Vagina (tissue), 2 donors: ENCODE results near the gene ZNF836. TPM values are rescaled to one million over a fixed set of nuclear protein-coding genes. Genes with fewer than 3 reads are reported as not detected.

Source experiments
- DNase-seq, 2 donors: peaks; one replicate each; pipeline ENCODE4 v3.0.0-alpha.2; 2017; ENCODE audit errors: extremely low spot score in 2 of 2
- H3K27ac ChIP-seq: fragments of 200-600 bp; sonication (generic); one replicate; pipeline ENCODE4 v1.5.1; 2019
- H3K27me3 ChIP-seq: fragments of 200-600 bp; sonication (generic); one replicate; pipeline ENCODE4 v1.5.1; 2019
- H3K36me3 ChIP-seq, 2 donors: fragments of 200-600 bp; sonication (generic); one replicate each; pipeline ENCODE4 v1.5.1; 2017 to 2019
- H3K4me1 ChIP-seq: fragments of 200-600 bp; sonication (generic); one replicate; pipeline ENCODE4 v1.5.1; 2019
- H3K4me3 ChIP-seq, 2 donors: fragments of 200-600 bp; sonication (generic); 1 replicate in 1 of 2; 2 replicates in 1 of 2; pipeline ENCODE4 v1.5.1; 2016 to 2019
- H3K9me3 ChIP-seq: fragments of 200-600 bp; sonication (generic); one replicate; pipeline ENCODE4 v1.5.1; 2019
- CTCF ChIP-seq, 3 experiments: fragments of 450-650 bp in 2 of 3; fragments of 200-600 bp in 1 of 3; sonication (generic) in 1 of 3; IDR thresholded peaks; one replicate each; pipeline ENCODE4 v1.5.1; 2017 to 2019; ENCODE audit warnings: antibody characterized with exemption in 3 of 3, mild to moderate bottlenecking in 2 of 3, moderate library complexity in 2 of 3
- POLR2A ChIP-seq, 2 donors: fragments of 450-650 bp; IDR thresholded peaks; one replicate each; pipeline ENCODE4 v1.6.1; 2017; ENCODE audit warnings: antibody characterized with exemption in 2 of 2, mild to moderate bottlenecking in 2 of 2, moderate library complexity in 2 of 2
- POLR2AphosphoS5 ChIP-seq, 2 donors: sonication (generic); formaldehyde crosslinking; IDR thresholded peaks; one replicate each; pipeline ENCODE4 v1.9.0; 2017; ENCODE audit warnings: antibody characterized with exemption in 2 of 2, mild to moderate bottlenecking in 2 of 2, low read depth in 1 of 2; ENCODE audit not compliant: insufficient read depth in 1 of 2
- intact Hi-C: fragments of 100-400 bp; cut with DNase I; formaldehyde crosslinking; loops from one replicate; pipeline ENCODE4 v1.15.1; 2023
- total RNA-seq: library from RNA; depleted of rRNA; stranded (reverse); fragments of >200 nt; gene quantifications from one replicate; pipeline ENCODE4 v1.2.3, GENCODE V29; 2016

The ZNF836 gene
- total RNA-seq, result 3.9 TPM

GRCh38 chr19:52171321-52172169 is at the start of gene ZNF836:
TSS of gene ZNF836 (minus strand) at chr19:52171621. CDS start at chr19:52168072, 3,549 bp downstream.
- no peaks in the 10 kb centered on the region for H3K27me3 ChIP-seq
- no peaks in the 10 kb centered on the region for H3K9me3 ChIP-seq
- intact Hi-C loops, result no loop called here
- peaks cover 19% of the 10 kb centered on the region for H3K4me1 ChIP-seq
- H3K4me3 ChIP-seq, result peak within 1 kb of the TSS; percentile 63 to 87
- peak in 1 of 2 donors; percentile 91 for DNase-seq
- peaks cover 0 to 25% of the 10 kb centered on the region in 2 donors for H3K36me3 ChIP-seq
- no peak for TF ChIP-seq POLR2A (IDR thresholded peaks at IDR 0.05)
- peak in 1 of 2 donors; percentile 83 for TF ChIP-seq POLR2AphosphoS5 (IDR thresholded peaks at IDR 0.05; ENCODE audit: insufficient read depth in 1 of 2, low read depth in 1 of 2)
- peak within 1 kb of the TSS; percentile 94 for H3K27ac ChIP-seq

- Histone ChIP-seq H3K4me3 (no peak overlapping the region), H3K9me3 (no peaks in the 10 kb centered on the region), H3K36me3 (peaks cover 7 to 97% of the 10 kb centered on the region in 2 donors), H3K27me3 (no peaks in the 10 kb centered on the region), H3K27ac (no peak overlapping the region), H3K4me1 (no peaks in the 10 kb centered on the region)
- peak in 1 of 2 donors; percentile 54 for DNase-seq
- intact Hi-C loops, result no loop called here
- TF ChIP-seq CTCF (IDR thresholded peaks at IDR 0.05) (no peak), POLR2A (IDR thresholded peaks at IDR 0.05) (no peak), POLR2AphosphoS5 (IDR thresholded peaks at IDR 0.05; ENCODE audit: insufficient read depth in 1 of 2, low read depth in 1 of 2) (no peak)
Measured at GRCh38 chr19:52221031-52221430, 49.6 kb upstream of the ZNF836 start.

DNA sequence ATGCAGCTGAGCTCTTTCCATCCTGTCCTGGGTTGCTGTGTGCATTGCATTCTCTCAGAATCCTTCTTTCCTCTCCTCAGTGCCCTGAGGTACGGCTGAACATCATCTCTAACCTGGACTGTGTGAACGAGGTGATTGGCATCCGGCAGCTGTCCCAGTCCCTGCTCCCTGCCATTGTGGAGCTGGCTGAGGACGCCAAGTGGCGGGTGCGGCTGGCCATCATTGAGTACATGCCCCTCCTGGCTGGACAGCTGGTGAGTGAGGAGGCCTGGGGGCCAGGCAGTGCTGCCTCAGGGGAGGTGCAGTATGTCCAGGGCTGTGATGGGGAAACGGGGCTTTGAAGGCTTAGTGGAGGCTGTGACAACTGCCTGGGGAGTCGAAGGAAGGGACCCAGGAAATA is 48.2 kb upstream of the ZNF836 start:
- intact Hi-C loops, result no loop called here
- Histone ChIP-seq H3K27ac (no peak overlapping the region), H3K9me3 (no peaks in the 10 kb centered on the region), H3K4me1 (no peaks in the 10 kb centered on the region), H3K4me3 (no peak overlapping the region), H3K36me3 (peaks cover 16 to 99% of the 10 kb centered on the region in 2 donors), H3K27me3 (no peaks in the 10 kb centered on the region)
- TF ChIP-seq CTCF (IDR thresholded peaks at IDR 0.05), result no peak
- no peak for TF ChIP-seq POLR2AphosphoS5 (IDR thresholded peaks at IDR 0.05; ENCODE audit: insufficient read depth in 1 of 2, low read depth in 1 of 2)
- TF ChIP-seq POLR2A (IDR thresholded peaks at IDR 0.05), result no peak
- DNase-seq, result no peak

DNA sequence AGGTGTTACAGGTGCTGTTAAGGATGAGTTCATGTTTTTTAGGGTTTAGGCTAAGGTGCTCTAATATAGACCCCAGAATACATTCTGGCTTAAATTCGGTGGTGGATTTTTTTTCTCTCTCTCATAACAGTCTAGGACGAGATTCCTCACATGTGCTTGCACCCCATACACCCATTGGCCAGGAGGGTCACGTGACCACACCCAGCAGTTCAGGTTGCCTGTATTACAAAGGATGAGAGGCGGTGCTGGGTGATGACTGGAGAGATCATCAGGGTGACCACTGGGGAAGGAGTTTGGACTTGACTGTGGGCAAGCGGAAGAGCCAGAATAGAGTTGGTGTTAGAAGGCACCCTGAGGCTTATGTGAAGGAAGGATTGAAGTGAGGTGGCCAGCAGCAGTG is 46.2 kb upstream of the ZNF836 start:
- no peak for DNase-seq
- Histone ChIP-seq H3K4me3 (no peak overlapping the region), H3K36me3 (peaks cover 22 to 99% of the 10 kb centered on the region in 2 donors), H3K27ac (no peak overlapping the region), H3K4me1 (no peaks in the 10 kb centered on the region), H3K9me3 (no peaks in the 10 kb centered on the region), H3K27me3 (no peaks in the 10 kb centered on the region)
- TF ChIP-seq POLR2AphosphoS5 (IDR thresholded peaks at IDR 0.05; ENCODE audit: insufficient read depth in 1 of 2, low read depth in 1 of 2), result no peak
- no peak for TF ChIP-seq CTCF (IDR thresholded peaks at IDR 0.05)
- no peak for TF ChIP-seq POLR2A (IDR thresholded peaks at IDR 0.05)
- intact Hi-C loops, result no loop called here

- Histone ChIP-seq H3K4me1 (no peaks in the 10 kb centered on the region), H3K27ac (no peak overlapping the region), H3K9me3 (no peaks in the 10 kb centered on the region), H3K4me3 (no peak overlapping the region), H3K36me3 (peaks cover 22 to 99% of the 10 kb centered on the region in 2 donors), H3K27me3 (no peaks in the 10 kb centered on the region)
- no peak for TF ChIP-seq POLR2A (IDR thresholded peaks at IDR 0.05)
- DNase-seq, result no peak
- intact Hi-C loops, result no loop called here
Measured at GRCh38 chr19:52216401-52216800, 45.0 kb upstream of the ZNF836 start.

- TF ChIP-seq POLR2A (IDR thresholded peaks at IDR 0.05) (no peak), CTCF (IDR thresholded peaks at IDR 0.05) (no peak), POLR2AphosphoS5 (IDR thresholded peaks at IDR 0.05; ENCODE audit: insufficient read depth in 1 of 2, low read depth in 1 of 2) (no peak)
- Histone ChIP-seq H3K9me3 (no peaks in the 10 kb centered on the region), H3K4me3 (no peak overlapping the region), H3K27ac (no peak overlapping the region), H3K36me3 (peaks cover 22 to 88% of the 10 kb centered on the region in 2 donors), H3K27me3 (no peaks in the 10 kb centered on the region), H3K4me1 (no peaks in the 10 kb centered on the region)
- no peak for DNase-seq
- intact Hi-C loops, result no loop called here
Measured at GRCh38 chr19:52214241-52214640, 42.8 kb upstream of the ZNF836 start.
